PFSK-1 (cell line): ENCODE measurements around the gene CCDC63.

Experiments
- FOXP2 ChIP-seq: optimal IDR thresholded peaks from 2 replicates; pipeline ENCODE3; 2011; ENCODE audit warnings: borderline replicate concordance, control low read depth, inconsistent platforms; ENCODE audit not compliant: insufficient read depth; ENCODE audit errors: extremely low read length, extremely low read depth
- POLR2AphosphoS5 ChIP-seq: IDR thresholded peaks from 2 replicates; pipeline ENCODE4 v1.6.1; 2012; ENCODE audit warnings: low read depth, mild to moderate bottlenecking, control low read depth, low read length, moderate library complexity
- REST ChIP-seq, 2 experiments: IDR thresholded peaks; 2 replicates each; pipeline versions ENCODE4 v1.6.1 to v1.8.0; 2011 to 2012; ENCODE audit warnings: low read depth in 2 of 2, low read length in 2 of 2, control low read depth in 1 of 2, inconsistent platforms in 1 of 2, mild to moderate bottlenecking in 1 of 2, moderate library complexity in 1 of 2; ENCODE audit not compliant: insufficient read depth in 1 of 2
- SIN3A ChIP-seq: IDR thresholded peaks from 2 replicates; pipeline ENCODE4 v1.6.1; 2012; ENCODE audit warnings: mild to moderate bottlenecking, low read length, moderate library complexity, borderline replicate concordance; ENCODE audit not compliant: insufficient read depth
- TAF1 ChIP-seq: IDR thresholded peaks from 2 replicates; pipeline ENCODE4 v1.6.1; 2012; ENCODE audit warnings: low read length, control low read depth, borderline replicate concordance; ENCODE audit not compliant: insufficient read depth

The CCDC63 gene

DNA sequence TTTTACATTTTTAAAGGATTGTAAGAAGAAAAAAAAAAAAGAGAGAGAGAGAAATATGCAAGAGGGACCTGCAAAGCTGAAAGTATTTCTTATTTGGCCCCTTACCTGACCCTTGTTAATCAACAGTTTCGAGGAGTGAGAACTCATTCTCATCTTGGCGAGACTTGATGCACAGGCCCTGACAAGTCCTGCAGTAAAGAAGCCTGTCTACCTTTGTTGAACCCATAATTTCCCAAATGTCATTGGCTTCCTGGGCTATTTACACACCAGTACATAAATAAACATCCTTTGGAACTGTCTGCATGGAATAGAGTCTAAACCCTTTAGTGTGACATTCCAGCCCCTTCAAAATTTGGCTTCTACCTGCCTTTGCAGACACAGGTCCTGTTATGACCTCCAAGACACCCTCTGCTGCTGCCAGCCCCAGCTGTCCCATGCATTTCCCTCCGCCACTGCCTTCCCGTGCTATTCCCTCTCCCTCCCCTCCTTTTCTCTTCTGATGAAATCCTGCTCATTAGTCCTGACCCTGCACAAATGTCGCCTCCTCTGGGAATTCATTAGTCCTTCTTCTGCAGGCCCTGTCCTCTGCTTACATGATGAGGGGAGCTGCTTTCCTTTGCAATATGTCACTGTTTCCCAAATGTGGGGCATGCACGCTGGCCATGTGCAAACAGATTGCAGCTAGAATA, 38.5 kb downstream of the CCDC63 start:
- TF ChIP-seq TAF1: no peak
- no peak for TF ChIP-seq FOXP2
- no peak; a peak in 1 of 4 replicates for TF ChIP-seq REST (IDR thresholded peaks at IDR 0.05; ENCODE audit: insufficient read depth in 1 of 2, low read depth in 2 of 2, low read length in 2 of 2)
- TF ChIP-seq POLR2AphosphoS5: no peak
- TF ChIP-seq SIN3A: 0 out of 2 replicates have a peak, but pooled peaks have one; percentile 68

- TF ChIP-seq FOXP2: no peak
- no peak for TF ChIP-seq POLR2AphosphoS5
- TF ChIP-seq SIN3A: no peak
- no peak for TF ChIP-seq REST (IDR thresholded peaks at IDR 0.05; ENCODE audit: insufficient read depth in 1 of 2, low read depth in 2 of 2, low read length in 2 of 2)
- no peak for TF ChIP-seq TAF1
These were observed 41.6 kb downstream of the CCDC63 start for GRCh38 chr12:110888256-110888991.

DNA sequence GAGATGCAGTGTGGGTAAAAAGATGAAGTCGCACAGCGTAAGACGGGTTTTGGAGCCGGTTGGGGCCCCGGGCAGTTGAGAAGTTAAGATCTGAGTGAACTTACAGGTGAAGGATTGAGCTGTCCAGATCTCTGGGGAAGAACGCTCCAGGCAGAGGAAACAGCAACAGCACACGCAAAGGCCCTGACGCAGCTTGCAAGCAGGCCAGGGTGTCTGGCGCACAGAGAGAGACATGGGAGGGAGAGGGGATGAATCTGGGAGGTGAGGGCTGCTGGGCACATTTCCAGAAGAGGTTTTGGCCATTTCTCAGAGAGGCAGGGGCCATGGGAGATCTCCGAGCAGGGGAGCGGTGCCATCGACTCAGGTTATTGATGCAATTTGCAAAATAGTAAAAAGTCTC, 42.6 kb downstream of the CCDC63 start:
- no peak for TF ChIP-seq SIN3A
- TF ChIP-seq TAF1: no peak

DNA sequence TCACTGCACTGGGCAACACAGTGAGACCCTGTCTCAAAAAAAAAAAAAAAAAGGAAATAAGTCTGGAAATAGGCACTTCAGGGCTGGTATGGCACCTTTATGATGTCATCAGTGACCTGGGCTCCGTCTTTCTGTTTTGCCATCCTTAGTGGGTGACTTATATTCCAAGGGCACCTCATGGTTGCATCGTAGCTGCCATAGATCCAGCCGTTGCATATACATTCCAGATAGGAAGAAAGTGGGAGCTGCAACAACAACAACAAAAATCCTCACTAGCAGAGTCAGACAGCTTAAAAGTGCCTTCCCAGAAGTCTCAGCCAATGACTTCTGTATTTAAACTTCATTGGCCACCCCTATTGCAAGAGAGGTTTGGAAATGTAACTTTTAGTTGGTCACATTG, 47.2 kb downstream of the CCDC63 start:
- TF ChIP-seq TAF1: no peak
- TF ChIP-seq REST (IDR thresholded peaks at IDR 0.05; ENCODE audit: insufficient read depth in 1 of 2, low read depth in 2 of 2, low read length in 2 of 2): no peak
- no peak for TF ChIP-seq POLR2AphosphoS5
- no peak for TF ChIP-seq FOXP2
- no peak for TF ChIP-seq SIN3A

- no peak for TF ChIP-seq REST (IDR thresholded peaks at IDR 0.05; ENCODE audit: insufficient read depth in 1 of 2, low read depth in 2 of 2, low read length in 2 of 2)
- TF ChIP-seq SIN3A: no peak
- TF ChIP-seq FOXP2: no peak
- no peak for TF ChIP-seq POLR2AphosphoS5
- no peak for TF ChIP-seq TAF1
These were observed 49.8 kb downstream of the CCDC63 start for GRCh38 chr12:110896559-110896958.
